ENCODE data around the gene CAMK1. TPM values are rescaled to one million over a fixed set of nuclear protein-coding genes. Genes with fewer than 3 reads are reported as not detected.

Gene CAMK1
- total RNA-seq, 1 donor from 2014 or later, result 41.0 TPM

DNA sequence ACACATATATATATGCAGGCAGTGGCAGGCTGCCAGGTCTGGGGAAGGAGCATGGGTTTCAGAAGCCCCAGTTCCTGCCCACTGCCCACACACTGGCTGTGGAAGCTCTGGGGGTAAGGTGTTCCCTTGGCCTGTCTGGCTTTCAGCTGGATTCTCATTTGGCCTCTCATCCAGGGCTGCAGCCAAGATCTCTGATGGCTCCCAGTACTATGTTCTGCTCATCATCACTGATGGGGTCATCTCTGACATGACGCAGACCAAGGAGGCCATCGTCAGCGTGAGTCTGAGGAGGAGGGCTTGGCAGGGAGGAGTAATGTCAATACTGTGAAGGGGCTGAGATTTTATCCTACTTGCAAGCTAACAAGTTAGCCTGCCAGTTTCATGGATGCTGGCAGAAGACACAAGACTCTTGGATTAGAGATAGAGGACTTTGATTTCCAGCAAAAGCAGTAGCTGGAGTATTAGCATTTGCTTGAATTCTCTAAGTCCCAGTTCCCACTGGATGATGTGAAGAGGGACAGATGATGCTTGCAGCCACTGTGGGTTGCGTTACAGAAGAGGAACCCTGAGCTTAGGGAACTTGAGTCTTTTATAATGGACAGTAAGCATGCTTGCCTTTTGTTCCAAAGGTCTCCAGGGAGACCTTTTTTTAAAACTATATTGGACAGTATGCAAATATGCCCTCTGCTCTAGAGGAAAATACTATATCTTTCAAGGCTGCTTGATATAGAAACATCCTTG is 43.8 kb downstream of the CAMK1 start:
- TF ChIP-seq, protein P1, sequence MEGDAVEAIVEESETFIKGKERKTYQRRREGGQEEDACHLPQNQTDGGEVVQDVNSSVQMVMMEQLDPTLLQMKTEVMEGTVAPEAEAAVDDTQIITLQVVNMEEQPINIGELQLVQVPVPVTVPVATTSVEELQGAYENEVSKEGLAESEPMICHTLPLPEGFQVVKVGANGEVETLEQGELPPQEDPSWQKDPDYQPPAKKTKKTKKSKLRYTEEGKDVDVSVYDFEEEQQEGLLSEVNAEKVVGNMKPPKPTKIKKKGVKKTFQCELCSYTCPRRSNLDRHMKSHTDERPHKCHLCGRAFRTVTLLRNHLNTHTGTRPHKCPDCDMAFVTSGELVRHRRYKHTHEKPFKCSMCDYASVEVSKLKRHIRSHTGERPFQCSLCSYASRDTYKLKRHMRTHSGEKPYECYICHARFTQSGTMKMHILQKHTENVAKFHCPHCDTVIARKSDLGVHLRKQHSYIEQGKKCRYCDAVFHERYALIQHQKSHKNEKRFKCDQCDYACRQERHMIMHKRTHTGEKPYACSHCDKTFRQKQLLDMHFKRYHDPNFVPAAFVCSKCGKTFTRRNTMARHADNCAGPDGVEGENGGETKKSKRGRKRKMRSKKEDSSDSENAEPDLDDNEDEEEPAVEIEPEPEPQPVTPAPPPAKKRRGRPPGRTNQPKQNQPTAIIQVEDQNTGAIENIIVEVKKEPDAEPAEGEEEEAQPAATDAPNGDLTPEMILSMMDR (conservative IDR thresholded peaks at IDR 0.05; ENCODE audit: low read depth, low read length), result no peak
- no peak overlapping the region for H3K4me3 ChIP-seq (ENCODE audit: low read depth, low read length)
- no peak for DNase-seq (ENCODE audit: low read depth)

DNA sequence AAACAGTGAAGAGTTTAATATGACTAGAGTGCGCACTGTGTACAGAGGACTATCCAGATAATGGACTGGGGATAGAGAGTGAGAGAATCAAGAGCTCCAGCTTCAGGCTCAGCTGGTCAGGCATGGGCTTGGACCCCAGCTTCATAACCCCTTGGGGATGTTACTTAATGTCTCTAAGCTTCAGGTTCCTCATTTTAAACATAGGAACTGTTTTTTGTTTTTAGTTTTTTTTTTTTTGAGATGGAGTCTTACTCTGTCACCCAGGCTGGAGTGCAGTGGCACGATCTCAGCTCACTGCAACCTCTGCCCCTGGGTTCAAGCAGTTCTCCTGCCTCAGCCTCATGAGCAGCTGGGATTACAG is 48.1 kb downstream of the CAMK1 start:
- H3K4me3 ChIP-seq (ENCODE audit: low read depth, low read length), result no peak overlapping the region
- no peak for DNase-seq (ENCODE audit: low read depth)
- TF ChIP-seq, protein P1 (conservative IDR thresholded peaks at IDR 0.05; ENCODE audit: low read depth, low read length), result no peak

DNA sequence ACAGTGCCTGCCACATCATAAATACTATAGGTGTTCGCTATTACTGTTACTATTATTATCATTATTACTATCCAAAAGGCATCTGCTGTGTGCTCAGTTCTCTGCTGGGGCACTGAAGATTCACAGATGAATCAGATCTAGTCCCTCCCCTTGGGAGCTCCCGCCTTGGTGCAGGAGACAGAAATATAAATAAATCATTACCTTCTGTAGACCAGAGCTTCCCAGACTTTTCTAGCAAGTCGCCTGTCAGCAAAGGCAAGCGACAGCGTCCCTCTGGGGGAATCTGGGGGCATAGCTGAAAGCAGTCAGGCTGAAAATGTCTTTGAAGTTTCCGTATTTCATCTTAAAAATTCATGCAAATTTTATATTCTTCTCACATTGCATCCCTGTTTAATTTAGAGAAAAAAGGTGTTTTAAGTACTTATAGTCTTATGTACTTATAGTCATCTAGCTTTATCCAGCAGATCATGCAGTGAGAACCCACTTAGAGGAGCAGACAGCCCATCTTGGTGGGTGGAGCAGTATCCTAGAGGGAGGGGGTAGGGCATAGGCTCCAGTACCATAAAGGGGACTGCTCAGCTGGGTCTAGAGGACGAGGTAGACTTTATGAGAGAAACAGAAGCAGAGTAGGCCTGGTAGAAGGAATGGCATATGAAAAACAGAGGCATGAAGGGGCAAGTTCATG is 48.6 kb downstream of the CAMK1 start:
- no peak overlapping the region for H3K4me3 ChIP-seq (ENCODE audit: low read depth, low read length)
- TF ChIP-seq, protein P1 (conservative IDR thresholded peaks at IDR 0.05; ENCODE audit: low read depth, low read length), result no peak
- DNase-seq (ENCODE audit: low read depth), result no peak

DNA sequence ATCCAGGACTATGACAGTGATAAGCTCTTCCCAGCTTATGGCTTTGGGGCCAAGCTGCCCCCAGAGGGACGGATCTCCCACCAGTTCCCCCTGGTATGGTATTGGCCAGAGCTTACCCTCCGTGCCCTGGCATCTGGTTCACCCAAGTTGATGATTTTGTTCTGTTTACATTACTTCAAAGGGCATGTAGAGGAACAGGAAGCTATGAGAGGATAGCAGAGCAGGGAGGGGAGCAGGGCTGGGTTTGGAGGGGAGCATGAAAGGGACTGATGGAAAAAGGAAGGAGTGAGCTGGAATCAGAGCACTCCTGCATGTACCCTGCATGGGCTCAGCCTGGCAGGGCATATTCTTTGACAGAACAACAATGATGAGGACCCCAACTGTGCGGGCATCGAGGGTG is 51.6 kb downstream of the CAMK1 start:
- TF ChIP-seq, protein P1 (conservative IDR thresholded peaks at IDR 0.05; ENCODE audit: low read depth, low read length), result no peak
- H3K4me3 ChIP-seq (ENCODE audit: low read depth, low read length), result no peak overlapping the region
- DNase-seq (ENCODE audit: low read depth), result no peak

DNA sequence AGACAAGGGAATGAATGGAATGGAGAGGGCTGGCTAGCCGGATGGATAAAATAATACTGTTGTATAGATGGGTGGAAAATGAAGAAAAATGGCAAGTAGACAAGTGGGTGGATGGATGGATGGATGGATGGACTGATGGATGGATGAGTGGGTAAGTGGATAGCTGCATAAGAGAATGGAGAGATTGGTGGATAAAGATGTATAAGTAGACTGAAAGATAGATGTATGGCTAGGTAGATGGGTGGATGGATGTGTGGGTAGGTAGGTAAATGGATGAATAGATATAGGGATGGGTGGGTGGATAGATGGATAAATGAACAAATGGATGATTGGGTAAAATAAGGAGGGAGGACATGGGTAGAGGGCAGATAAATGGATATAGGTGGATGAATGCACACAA is 52.2 kb downstream of the CAMK1 start:
- DNase-seq (ENCODE audit: low read depth), result no peak
- TF ChIP-seq, protein P1 (conservative IDR thresholded peaks at IDR 0.05; ENCODE audit: low read depth, low read length), result no peak
- no peak overlapping the region for H3K4me3 ChIP-seq (ENCODE audit: low read depth, low read length)

DNA sequence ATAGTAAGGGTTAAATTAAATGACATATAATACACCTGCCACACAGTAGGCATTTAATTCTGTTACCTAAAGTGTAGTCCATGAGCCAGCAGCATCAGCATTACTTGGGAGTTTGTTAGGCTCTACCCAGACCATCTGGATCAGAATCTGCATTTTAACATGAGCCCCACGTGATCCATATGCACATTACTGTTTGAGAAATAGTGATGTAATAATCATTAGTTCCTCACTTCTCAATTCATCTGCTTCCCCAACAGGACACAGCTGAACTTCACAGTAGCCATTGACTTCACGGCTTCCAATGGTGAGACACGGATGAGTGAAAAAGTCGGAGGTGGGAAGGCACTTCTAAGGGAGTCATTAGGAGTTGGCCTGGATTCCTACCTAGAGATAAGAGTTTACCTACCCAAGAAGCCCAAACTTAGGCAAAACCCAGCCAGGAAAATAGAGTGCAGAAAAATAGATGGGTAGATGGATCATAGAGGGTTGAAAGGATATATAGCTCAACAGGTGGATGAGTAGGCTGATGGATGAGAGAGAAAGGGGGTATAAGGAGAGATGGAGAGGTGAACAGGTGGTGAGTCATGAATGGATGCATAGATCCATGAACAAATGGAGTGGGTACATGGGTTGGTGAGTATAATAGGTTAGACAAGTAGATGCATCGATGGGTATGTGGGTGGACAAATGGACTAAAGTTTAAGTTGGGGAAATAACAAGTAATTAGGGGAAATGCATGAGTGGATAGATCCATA is 52.8 kb downstream of the CAMK1 start:
- TF ChIP-seq, protein P1 (conservative IDR thresholded peaks at IDR 0.05; ENCODE audit: low read depth, low read length), result no peak
- no peak for DNase-seq (ENCODE audit: low read depth)
- no peak overlapping the region for H3K4me3 ChIP-seq (ENCODE audit: low read depth, low read length)
